ENCODE measurements around the gene NHLRC1.

The NHLRC1 gene

DNA sequence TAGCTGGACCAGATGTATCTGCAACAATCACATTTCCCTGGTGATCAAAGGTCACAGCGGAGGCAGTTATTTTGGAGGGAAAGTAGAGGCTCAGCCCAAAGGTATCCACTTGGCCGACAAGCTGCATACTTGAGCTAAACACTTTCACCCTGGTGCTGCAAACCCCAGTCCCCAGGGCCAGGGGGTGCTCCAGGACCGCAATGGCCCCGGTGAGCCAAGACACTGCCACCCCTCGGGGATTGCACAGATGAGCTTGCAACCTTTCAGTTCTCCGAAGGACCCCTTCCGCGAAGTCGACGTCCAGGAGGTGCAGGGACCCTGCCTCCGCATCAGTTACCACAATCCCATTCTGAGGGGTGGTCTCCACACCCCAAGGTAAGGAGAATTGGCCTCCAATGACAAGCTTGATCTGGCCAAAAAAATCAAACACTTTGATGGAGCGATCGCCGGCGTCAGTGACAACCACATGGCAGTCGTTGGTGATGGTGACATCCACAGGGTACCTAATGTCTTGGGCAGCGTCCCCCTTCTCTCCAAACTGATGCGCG, 823 bp downstream of the NHLRC1 start:
- Histone ChIP-seq H3K9me3 (replicated peaks in 1 of 11) (peaks cover 8 to 16% (median 13%) of the 10 kb centered on the region in 11 experiments; a peak in 21 of 22 replicates), H3K4me1 (peaks cover 0 to 7% (median 2%) of the 10 kb centered on the region in 10 experiments; a peak in 10 of 20 replicates), H3K36me3 (no peaks in the 10 kb centered on the region), H3K4me2 (no peak overlapping the region), H3K4me3 (no peak overlapping the region), H4K20me1 (no peaks in the 10 kb centered on the region), H3K27ac (no peak overlapping the region), H3K27me3 (no peaks in the 10 kb centered on the region), H3K9ac (no peak overlapping the region)
- TF ChIP-seq Cebpa-rat (IDR thresholded peaks at IDR 0.05) = no peak

GRCh38 chr6:18119236-18119635, 3.2 kb downstream of the NHLRC1 start:
- Histone ChIP-seq H3K36me3 (no peaks in the 10 kb centered on the region), H3K27ac (no peak overlapping the region), H3K4me3 (no peak overlapping the region), H3K4me1 (peaks cover 0 to 9% (median 2%) of the 10 kb centered on the region in 10 experiments; a peak in 10 of 20 replicates), H3K4me2 (no peak overlapping the region), H3K9ac (no peak overlapping the region), H4K20me1 (no peaks in the 10 kb centered on the region), H3K9me3 (replicated peaks in 1 of 11) (peaks cover 8 to 16% (median 13%) of the 10 kb centered on the region in 11 experiments; a peak in 21 of 22 replicates), H3K27me3 (no peaks in the 10 kb centered on the region)
- no peak for TF ChIP-seq Cebpa-rat (IDR thresholded peaks at IDR 0.05)

DNA sequence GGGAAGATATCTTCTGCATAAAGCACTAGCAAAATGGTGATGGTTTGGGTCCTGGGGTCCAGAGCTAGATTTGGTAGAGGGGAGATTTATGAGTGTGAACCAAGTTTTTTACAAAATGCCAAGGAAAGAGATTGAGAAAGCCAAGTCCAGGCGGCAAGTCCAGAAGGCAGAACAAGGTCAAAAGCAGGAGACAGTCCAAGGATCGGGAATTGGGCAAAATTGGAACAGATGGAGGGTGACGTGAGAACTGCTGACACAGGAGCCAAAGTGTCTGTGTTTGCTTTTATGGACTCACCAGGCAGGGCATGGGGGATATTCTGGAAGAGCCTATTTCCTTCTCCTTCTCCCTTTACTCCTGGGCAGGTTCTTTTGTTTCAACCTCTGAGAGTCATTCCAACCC, 4.1 kb downstream of the NHLRC1 start:
- Histone ChIP-seq H3K36me3 (no peaks in the 10 kb centered on the region), H3K4me1 (peaks cover 0 to 9% (median 2%) of the 10 kb centered on the region in 10 experiments; a peak in 10 of 20 replicates), H3K9ac (no peak overlapping the region), H3K4me3 (no peak overlapping the region), H3K27me3 (no peaks in the 10 kb centered on the region), H3K4me2 (no peak overlapping the region), H3K9me3 (replicated peaks in 1 of 11) (peaks cover 8 to 16% (median 13%) of the 10 kb centered on the region in 11 experiments; a peak in 21 of 22 replicates), H3K27ac (no peak overlapping the region), H4K20me1 (no peaks in the 10 kb centered on the region)
- no peak for TF ChIP-seq Cebpa-rat (IDR thresholded peaks at IDR 0.05)

DNA sequence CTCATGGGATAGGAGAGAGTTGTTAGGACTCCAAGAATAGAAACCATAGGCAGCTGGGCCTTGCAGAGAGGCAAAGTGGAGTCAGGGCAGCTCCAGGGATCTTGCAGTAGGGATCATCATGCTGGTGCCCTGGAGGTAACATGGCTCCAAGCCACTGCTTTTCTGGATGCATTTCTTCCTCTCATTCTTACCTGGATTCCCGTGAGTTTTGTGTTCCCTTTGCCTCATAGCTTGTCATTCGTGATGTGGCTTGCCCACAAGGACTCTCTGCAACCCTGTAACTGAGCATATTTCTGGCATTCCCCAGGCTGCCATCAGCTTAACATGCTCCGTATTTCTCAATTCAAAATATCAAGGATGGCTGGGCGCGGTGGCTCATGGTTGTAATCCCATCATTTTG, 5.3 kb downstream of the NHLRC1 start:
- H3K4me1 ChIP-seq = peaks cover 0 to 9% (median 2%) of the 10 kb centered on the region in 10 experiments; a peak in 10 of 20 replicates
- TF ChIP-seq Cebpa-rat (IDR thresholded peaks at IDR 0.05) = no peak
- H4K20me1 ChIP-seq = no peaks in the 10 kb centered on the region
- H3K9ac ChIP-seq = no peak overlapping the region
- peak overlapping the region in 5 of 11 experiments; percentile 16 to 52 (median 34); a peak in 10 of 22 replicates for H3K4me2 ChIP-seq
- no peak overlapping the region for H3K4me3 ChIP-seq
- no peak overlapping the region for H3K27ac ChIP-seq
- peaks cover 2 to 8% (median 6%) of the 10 kb centered on the region in 11 experiments; a peak in 21 of 22 replicates for H3K9me3 ChIP-seq (replicated peaks in 1 of 11)
- no peaks in the 10 kb centered on the region for H3K27me3 ChIP-seq
- H3K36me3 ChIP-seq = no peaks in the 10 kb centered on the region

DNA sequence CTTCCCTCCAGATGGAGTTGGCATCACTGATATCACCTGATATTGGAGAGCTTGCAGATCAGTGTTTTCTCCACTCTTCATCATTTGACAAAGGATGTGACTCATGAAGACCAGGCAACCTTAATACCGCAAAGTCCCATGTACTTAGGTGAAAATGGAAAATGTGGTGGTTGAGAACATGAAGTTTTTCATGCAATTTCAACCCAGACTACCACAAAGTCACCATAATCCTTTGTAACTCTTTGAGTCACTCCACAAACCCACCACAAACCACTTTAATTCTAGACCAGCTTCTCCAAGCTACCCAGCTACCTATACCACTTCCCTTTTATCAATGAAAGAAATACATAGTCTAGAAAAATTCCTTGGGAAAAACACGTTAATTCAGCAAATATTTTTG, 7.1 kb downstream of the NHLRC1 start:
- Histone ChIP-seq H3K9me3 (replicated peaks in 1 of 11) (no peaks in the 10 kb centered on the region), H3K36me3 (no peaks in the 10 kb centered on the region), H3K27me3 (no peaks in the 10 kb centered on the region), H3K4me2 (no peak overlapping the region), H4K20me1 (no peaks in the 10 kb centered on the region), H3K27ac (no peak overlapping the region), H3K9ac (no peak overlapping the region), H3K4me1 (peaks cover 0 to 9% (median 2%) of the 10 kb centered on the region in 10 experiments; a peak in 10 of 20 replicates), H3K4me3 (no peak overlapping the region)
- TF ChIP-seq Cebpa-rat (IDR thresholded peaks at IDR 0.05) = no peak

DNA sequence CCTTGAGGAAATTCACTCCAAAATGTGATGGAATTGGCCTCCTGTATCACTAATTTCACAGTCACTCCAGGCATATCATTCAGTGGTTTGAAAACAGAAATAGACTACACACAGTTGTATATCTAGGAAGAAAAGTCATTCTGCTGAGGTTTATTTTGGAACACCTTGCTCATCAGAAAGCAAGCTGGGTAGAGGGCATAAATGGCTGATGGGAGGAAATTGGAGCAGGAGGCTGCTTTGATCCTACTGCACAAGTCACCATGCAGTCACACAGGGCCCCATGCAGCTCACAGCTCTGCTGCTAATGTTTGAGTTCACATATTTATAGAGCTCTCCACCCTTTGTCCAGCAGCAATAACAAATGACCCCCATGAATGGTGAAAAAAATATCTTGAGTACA, 12.3 kb downstream of the NHLRC1 start:
- Histone ChIP-seq H3K4me1 (no peaks in the 10 kb centered on the region), H3K27me3 (no peaks in the 10 kb centered on the region), H4K20me1 (no peaks in the 10 kb centered on the region), H3K4me2 (no peak overlapping the region), H3K9me3 (replicated peaks in 1 of 11) (peaks cover 21 to 32% (median 24%) of the 10 kb centered on the region in 11 experiments), H3K27ac (no peak overlapping the region), H3K36me3 (no peaks in the 10 kb centered on the region; a peak in 1 of 22 replicates), H3K4me3 (no peak overlapping the region), H3K9ac (no peak overlapping the region)
- no peak for TF ChIP-seq Cebpa-rat (IDR thresholded peaks at IDR 0.05)

GRCh38 chr6:18107061-18107460, 15.4 kb downstream of the NHLRC1 start:
- H3K4me3 ChIP-seq = no peak overlapping the region
- H3K4me2 ChIP-seq = no peak overlapping the region
- TF ChIP-seq Cebpa-rat (IDR thresholded peaks at IDR 0.05) = no peak
- no peaks in the 10 kb centered on the region for H3K4me1 ChIP-seq
- no peak overlapping the region for H3K27ac ChIP-seq
- no peaks in the 10 kb centered on the region; a peak in 1 of 22 replicates for H3K36me3 ChIP-seq
- H3K9me3 ChIP-seq (replicated peaks in 1 of 11) = peaks cover 21 to 40% (median 29%) of the 10 kb centered on the region in 11 experiments
- H3K27me3 ChIP-seq = no peaks in the 10 kb centered on the region
- no peaks in the 10 kb centered on the region for H4K20me1 ChIP-seq
- H3K9ac ChIP-seq = no peak overlapping the region

GRCh38 chr6:18102783-18103509, 19.5 kb downstream of the NHLRC1 start:
- Histone ChIP-seq H3K4me2 (no peak overlapping the region), H3K4me1 (peaks cover 0 to 8% (median 0%) of the 10 kb centered on the region in 10 experiments; a peak in 1 of 20 replicates), H3K9ac (no peak overlapping the region), H3K27me3 (no peaks in the 10 kb centered on the region), H3K36me3 (no peaks in the 10 kb centered on the region; a peak in 1 of 22 replicates), H3K4me3 (no peak overlapping the region), H3K27ac (no peak overlapping the region), H4K20me1 (no peaks in the 10 kb centered on the region), H3K9me3 (replicated peaks in 1 of 11) (peaks cover 16 to 36% (median 25%) of the 10 kb centered on the region in 11 experiments)
- TF ChIP-seq Cebpa-rat (IDR thresholded peaks at IDR 0.05) = no peak

DNA sequence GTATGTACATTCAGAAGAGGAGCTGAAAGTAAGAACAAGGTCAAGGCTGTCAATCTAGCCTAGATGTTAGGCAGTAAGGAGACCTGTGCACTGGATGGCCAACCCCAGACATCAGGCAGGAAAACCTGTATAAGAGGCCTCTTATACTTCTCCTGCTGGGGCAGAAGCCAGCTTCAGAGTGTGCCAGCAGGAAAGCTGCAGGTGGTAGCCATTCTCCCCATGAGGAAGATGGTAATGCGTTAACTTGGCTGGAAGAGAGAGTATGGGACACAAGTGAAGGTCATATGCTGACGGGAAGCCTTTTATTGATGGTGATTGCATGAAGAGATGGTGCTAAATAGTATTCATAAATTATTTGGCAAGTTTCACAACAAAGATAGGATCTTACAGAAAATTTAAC, 20.6 kb downstream of the NHLRC1 start:
- TF ChIP-seq Cebpa-rat (IDR thresholded peaks at IDR 0.05) = no peak
- Histone ChIP-seq H3K4me1 (peaks cover 0 to 8% (median 0%) of the 10 kb centered on the region in 10 experiments; a peak in 3 of 20 replicates), H3K27ac (no peak overlapping the region), H3K36me3 (no peaks in the 10 kb centered on the region), H3K4me3 (no peak overlapping the region), H3K27me3 (no peaks in the 10 kb centered on the region), H3K4me2 (no peak overlapping the region), H4K20me1 (no peaks in the 10 kb centered on the region), H3K9me3 (replicated peaks in 1 of 11) (peaks cover 7 to 25% (median 15%) of the 10 kb centered on the region in 11 experiments), H3K9ac (no peak overlapping the region)

Measured in BLaER1 treated with 17β-estradiol and CSF1 and Interleukin-3, amounts not matched to agents 10 nM and 100 nM (cell line).